GM23338 (cell line): Measurements from ENCODE around the gene BEND6. TPM values are rescaled to one million over a fixed set of nuclear protein-coding genes. Genes with fewer than 3 reads are reported as not detected.

Experiments used
- ATAC-seq: fragments of 200-7000 bp; cut with Tn5 transposase; 3 replicates; pipeline ENCODE4 v1.9.1; 2020
- DNase-seq: peaks from one replicate; pipeline ENCODE4 v3.0.0-alpha.2; 2015; ENCODE audit warnings: low spot score
- H2AFZ ChIP-seq: fragments of 200-600 bp; sonication (generic); 2 replicates; pipeline ENCODE4 v1.8.0; 2016; ENCODE audit warnings: antibody characterized with exemption, mild to moderate bottlenecking, moderate library complexity
- H3F3A ChIP-seq: fragments of 200-600 bp; sonication (generic); replicated peaks from 2 replicates; pipeline ENCODE4 v1.8.0; 2017; ENCODE audit warnings: antibody characterized with exemption, mixed run types, low read depth
- H3K27ac ChIP-seq: fragments of 200-600 bp; sonication (generic); 2 replicates; pipeline ENCODE4 v1.6.1; 2016; ENCODE audit warnings: low read depth
- H3K27me3 ChIP-seq: fragments of 200-600 bp; sonication (generic); 2 replicates; pipeline ENCODE4 v1.8.0; 2016; ENCODE audit warnings: mild to moderate bottlenecking, mixed run types, moderate library complexity; ENCODE audit not compliant: insufficient read depth
- H3K36me3 ChIP-seq: fragments of 200-600 bp; sonication (generic); 2 replicates; pipeline ENCODE4 v1.8.0; 2016; ENCODE audit warnings: mild to moderate bottlenecking; ENCODE audit not compliant: insufficient read depth
- H3K4me1 ChIP-seq: fragments of 200-600 bp; sonication (generic); 2 replicates; pipeline ENCODE4 v1.8.0; 2016; ENCODE audit warnings: mild to moderate bottlenecking, moderate library complexity; ENCODE audit not compliant: insufficient read depth
- H3K4me2 ChIP-seq: fragments of 200-600 bp; sonication (generic); 2 replicates; pipeline ENCODE4 v1.7.1; 2017; ENCODE audit warnings: mixed run types
- H3K4me3 ChIP-seq: fragments of 200-600 bp; sonication (generic); 2 replicates; pipeline ENCODE4 v1.6.1; 2016; ENCODE audit warnings: mixed run types
- H3K79me2 ChIP-seq: fragments of 200-600 bp; sonication (generic); replicated peaks from 2 replicates; pipeline ENCODE4 v1.8.0; 2017; ENCODE audit warnings: mild to moderate bottlenecking; ENCODE audit not compliant: insufficient read depth
- H3K9me2 ChIP-seq: fragments of 200-600 bp; sonication (generic); 2 replicates; pipeline ENCODE4 v1.8.0; 2017; ENCODE audit not compliant: insufficient read depth
- H4K20me1 ChIP-seq: fragments of 200-600 bp; sonication (generic); replicated peaks from 2 replicates; pipeline ENCODE4 v1.8.0; 2017; ENCODE audit warnings: mild to moderate bottlenecking; ENCODE audit not compliant: insufficient read depth
- H3K27ac Mint-ChIP-seq: 2 replicates; pipeline ENCODE4 v1.8.0; 2020; ENCODE audit warnings: inconsistent platforms, mild to moderate bottlenecking, moderate library complexity, mixed read lengths
- H3K27me3 Mint-ChIP-seq: 3 replicates; pipeline ENCODE4 v1.8.0; 2022; ENCODE audit warnings: low read depth, mild to moderate bottlenecking, moderate library complexity, mixed read lengths, inconsistent platforms; ENCODE audit not compliant: insufficient read depth, poor library complexity
- H3K36me3 Mint-ChIP-seq: 3 replicates; pipeline ENCODE4 v1.8.0; 2021; ENCODE audit warnings: low read depth, mild to moderate bottlenecking, inconsistent platforms, moderate library complexity, mixed read lengths
- H3K4me1 Mint-ChIP-seq: 3 replicates; pipeline ENCODE4 v1.8.0; 2020; ENCODE audit warnings: mild to moderate bottlenecking, inconsistent platforms, mixed read lengths
- H3K4me3 Mint-ChIP-seq: 3 replicates; pipeline ENCODE4 v1.8.0; 2021; ENCODE audit warnings: moderate library complexity, mild to moderate bottlenecking, inconsistent platforms, mixed read lengths
- H3K9me3 Mint-ChIP-seq: 3 replicates; pipeline ENCODE4 v1.8.0; 2020; ENCODE audit warnings: moderate library complexity, mild to moderate bottlenecking, inconsistent platforms, mixed read lengths
- CREB1 ChIP-seq: fragments of 250-450 bp; sonication (Bioruptor Pico); IDR thresholded peaks from 2 replicates; pipeline ENCODE4 v1.5.0; 2020; ENCODE audit warnings: low read depth, mild to moderate bottlenecking, moderate library complexity
- ETS1 ChIP-seq: IDR thresholded peaks from 2 replicates; pipeline ENCODE4 v1.6.1; 2016; ENCODE audit warnings: antibody characterized with exemption
- JUNB ChIP-seq: IDR thresholded peaks from one replicate; pipeline ENCODE4 v1.6.1; 2016; ENCODE audit warnings: antibody characterized with exemption; ENCODE audit not compliant: unreplicated experiment
- POLR2AphosphoS5 ChIP-seq: IDR thresholded peaks from 2 replicates; pipeline ENCODE4 v1.6.1; 2016; ENCODE audit warnings: antibody characterized with exemption, low read depth
- ZNF114 ChIP-seq: fragments of 250-450 bp; sonication (Bioruptor Pico); IDR thresholded peaks from 2 replicates; pipeline ENCODE4 v1.5.0; 2020; ENCODE audit warnings: mild to moderate bottlenecking, moderate library complexity
- ZNF331 ChIP-seq: fragments of 250-450 bp; sonication (Bioruptor Pico); IDR thresholded peaks from 2 replicates; pipeline ENCODE4 v1.5.0; 2020; ENCODE audit warnings: low read depth, mild to moderate bottlenecking, moderate library complexity
- ZNF462 ChIP-seq: fragments of 250-450 bp; sonication (Bioruptor Pico); IDR thresholded peaks from 2 replicates; pipeline ENCODE4 v1.5.0; 2020; ENCODE audit warnings: mild to moderate bottlenecking, moderate library complexity
- polyA plus RNA-seq: library from polyadenylated mRNA; unstranded; fragments of >200 nt; fragmentation: Nextera tagmentation; extraction: Ambion mirVana; gene quantifications from 2 replicates; pipeline ENCODE4 v1.2.1, GENCODE V29; 2016
- total RNA-seq: library from RNA; depleted of rRNA; stranded (reverse); fragments of >200 nt; shearing (Covaris generic); gene quantifications from 2 replicates; pipeline ENCODE4 v1.2.3, GENCODE V29; 2014
- TF ChIP-seq, protein P1 (sequence below), 2 experiments: fragments of 200-600 bp in 1 of 2; sonication (generic) in 1 of 2; conservative IDR thresholded peaks; 2 replicates each; pipeline versions ENCODE4 v1.5.1 to v1.6.1; 2016 to 2017; ENCODE audit warnings: antibody characterized with exemption in 2 of 2, low read depth in 2 of 2, mild to moderate bottlenecking in 2 of 2, moderate library complexity in 1 of 2

BEND6 gene
- total and polyA plus RNA-seq, 2 experiments from 2014 or later, result 6.0 to 6.7 TPM

GRCh38 chr6:56955171-56956155 is 556 bp downstream of the BEND6 start:
- DNase-seq (peak; percentile 98), ATAC-seq (peak; percentile 82)
- TF ChIP-seq CREB1 (CRISPR knock-in tag) (peak; percentile 45; the same call in 1 of the 2 replicates), ZNF462 (CRISPR knock-in tag) (no peak), JUNB (no peak), ETS1 (no peak), ZNF114 (CRISPR knock-in tag) (no peak), ZNF331 (CRISPR knock-in tag) (0 out of 2 replicates have a peak, but pooled peaks have one; percentile 10), POLR2AphosphoS5 (peak; percentile 14)
- TF ChIP-seq, protein P1, sequence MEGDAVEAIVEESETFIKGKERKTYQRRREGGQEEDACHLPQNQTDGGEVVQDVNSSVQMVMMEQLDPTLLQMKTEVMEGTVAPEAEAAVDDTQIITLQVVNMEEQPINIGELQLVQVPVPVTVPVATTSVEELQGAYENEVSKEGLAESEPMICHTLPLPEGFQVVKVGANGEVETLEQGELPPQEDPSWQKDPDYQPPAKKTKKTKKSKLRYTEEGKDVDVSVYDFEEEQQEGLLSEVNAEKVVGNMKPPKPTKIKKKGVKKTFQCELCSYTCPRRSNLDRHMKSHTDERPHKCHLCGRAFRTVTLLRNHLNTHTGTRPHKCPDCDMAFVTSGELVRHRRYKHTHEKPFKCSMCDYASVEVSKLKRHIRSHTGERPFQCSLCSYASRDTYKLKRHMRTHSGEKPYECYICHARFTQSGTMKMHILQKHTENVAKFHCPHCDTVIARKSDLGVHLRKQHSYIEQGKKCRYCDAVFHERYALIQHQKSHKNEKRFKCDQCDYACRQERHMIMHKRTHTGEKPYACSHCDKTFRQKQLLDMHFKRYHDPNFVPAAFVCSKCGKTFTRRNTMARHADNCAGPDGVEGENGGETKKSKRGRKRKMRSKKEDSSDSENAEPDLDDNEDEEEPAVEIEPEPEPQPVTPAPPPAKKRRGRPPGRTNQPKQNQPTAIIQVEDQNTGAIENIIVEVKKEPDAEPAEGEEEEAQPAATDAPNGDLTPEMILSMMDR (conservative IDR thresholded peaks at IDR 0.05; ENCODE audit: low read depth in 2 of 2), result peak; percentile 69 to 87
- H3K4me3 Mint-ChIP-seq, result peak overlapping the region; percentile 85
- H2AFZ ChIP-seq, result peak overlapping the region; percentile 98
- H3K27me3 ChIP-seq, result peaks cover 26% of the 10 kb centered on the region
- peaks cover 16% of the 10 kb centered on the region for H3K4me1 ChIP-seq
- peak overlapping the region; percentile 94 for H3K4me3 ChIP-seq
- peak overlapping the region; percentile 94 for H3K27ac Mint-ChIP-seq
- H3K27ac ChIP-seq, result peak overlapping the region; percentile 94
- H3K36me3 Mint-ChIP-seq, result peaks cover 19% of the 10 kb centered on the region; the same call in 2 of the 3 replicates
- H3K79me2 ChIP-seq, result peaks cover 17% of the 10 kb centered on the region
- H3K4me1 Mint-ChIP-seq, result peaks cover 10% of the 10 kb centered on the region; the same call in 2 of the 3 replicates
- H3K9me2 ChIP-seq, result no peaks in the 10 kb centered on the region
- peak overlapping the region; percentile 86 for H3K4me2 ChIP-seq
- H3K36me3 ChIP-seq, result no peaks in the 10 kb centered on the region
- H3K27me3 Mint-ChIP-seq, result peaks cover 19% of the 10 kb centered on the region
- no peaks in the 10 kb centered on the region for H3K9me3 Mint-ChIP-seq
- no peaks in the 10 kb centered on the region; the same call in 1 of the 2 replicates for H4K20me1 ChIP-seq
- peaks cover 15% of the 10 kb centered on the region; the same call in 1 of the 2 replicates for H3F3A ChIP-seq
